Measurements from ENCODE around the gene SERPINE1.
"Not testable (repeated sequence)": the region's sequence is repeated elsewhere in the genome, so short reads cannot be mapped to it uniquely, and the experiment has no call there.

SERPINE1 gene

DNA sequence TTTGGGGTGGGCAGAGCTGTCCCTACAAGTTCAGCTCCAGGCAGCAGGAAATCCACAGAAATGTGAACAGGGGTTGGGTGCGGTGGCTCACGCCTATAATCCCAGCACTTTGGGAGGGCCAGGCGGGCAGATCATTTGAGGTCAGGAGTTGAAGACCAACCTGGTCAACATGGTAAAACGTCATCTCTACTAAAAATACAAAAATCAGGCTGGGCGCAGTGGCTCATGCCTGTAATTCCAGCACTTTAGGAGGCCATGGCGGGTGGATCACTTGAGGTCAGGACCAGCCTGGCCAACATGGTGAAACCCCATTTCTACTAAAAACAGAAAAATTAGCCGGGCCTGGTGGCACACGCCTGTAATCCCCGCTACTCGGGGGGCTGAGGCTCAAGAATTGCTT is 23.2 kb upstream of the SERPINE1 start:
- not testable (repeated sequence) for DNase-seq

DNA sequence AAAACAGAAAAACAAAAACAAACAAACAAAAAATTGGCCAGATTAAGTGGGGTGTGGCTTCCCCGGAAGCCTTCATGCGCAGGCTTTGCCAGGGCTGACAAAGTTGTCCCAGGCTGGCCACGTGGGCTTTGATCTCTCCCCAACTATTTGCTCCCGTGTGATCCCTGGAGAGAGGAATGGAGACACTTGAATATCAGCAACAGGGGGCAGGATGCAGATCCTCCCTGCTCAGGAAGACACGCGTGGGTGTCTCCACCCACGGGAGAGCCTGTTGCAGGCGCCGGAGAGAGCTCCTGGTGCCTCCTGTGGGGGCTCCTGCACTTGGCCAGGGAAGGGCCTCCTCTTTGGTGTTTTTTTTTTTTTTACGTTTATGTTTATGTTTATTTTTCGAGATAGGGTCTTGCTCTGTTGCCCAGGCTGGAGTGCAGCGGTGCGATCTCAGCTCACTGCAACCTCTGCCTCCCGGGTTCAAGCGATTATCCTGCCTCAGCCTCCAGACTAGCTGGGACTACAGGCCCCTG is 22.7 kb upstream of the SERPINE1 start:
- DNase-seq, result no peak

DNA sequence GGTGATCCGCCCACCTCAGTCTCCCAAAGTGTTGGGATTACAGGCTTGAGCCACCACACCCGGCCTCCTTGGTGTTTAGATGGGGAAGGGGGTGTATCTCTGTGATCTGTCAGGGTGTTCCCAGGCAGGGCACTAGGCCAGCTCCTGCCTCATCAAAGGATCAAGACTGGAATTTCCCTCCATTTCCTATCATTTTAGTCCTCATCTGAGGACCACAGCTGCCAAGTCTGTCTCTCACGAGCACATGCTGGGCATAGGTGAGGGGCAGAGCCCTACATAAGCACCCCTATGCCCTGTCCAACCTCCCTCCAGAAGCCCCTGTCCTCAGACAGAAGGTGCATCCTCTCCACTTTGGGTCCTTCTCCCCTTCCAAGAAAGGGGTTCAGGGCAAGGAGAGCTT is 22.1 kb upstream of the SERPINE1 start:
- no peak for DNase-seq

DNA sequence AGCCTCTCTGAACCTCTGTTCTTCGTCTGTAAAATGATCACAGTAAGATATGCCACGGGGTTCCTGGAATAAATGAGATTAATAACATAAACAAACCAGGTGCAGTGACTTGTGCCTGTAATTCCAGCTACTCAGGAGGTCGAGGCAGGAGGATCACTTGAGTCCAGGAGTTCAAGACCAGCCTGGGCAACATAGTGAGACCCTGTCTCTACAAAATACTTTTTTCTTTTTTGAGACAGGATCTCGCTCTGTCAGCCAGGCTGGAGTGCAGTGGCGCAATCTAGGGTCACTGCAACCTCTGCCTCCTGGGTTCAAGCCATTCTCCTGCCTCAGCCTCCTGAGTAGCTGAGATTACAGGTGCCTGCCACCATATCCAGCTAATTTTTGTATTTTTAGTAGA is 21.7 kb upstream of the SERPINE1 start:
- DNase-seq, result not testable (repeated sequence)

DNA sequence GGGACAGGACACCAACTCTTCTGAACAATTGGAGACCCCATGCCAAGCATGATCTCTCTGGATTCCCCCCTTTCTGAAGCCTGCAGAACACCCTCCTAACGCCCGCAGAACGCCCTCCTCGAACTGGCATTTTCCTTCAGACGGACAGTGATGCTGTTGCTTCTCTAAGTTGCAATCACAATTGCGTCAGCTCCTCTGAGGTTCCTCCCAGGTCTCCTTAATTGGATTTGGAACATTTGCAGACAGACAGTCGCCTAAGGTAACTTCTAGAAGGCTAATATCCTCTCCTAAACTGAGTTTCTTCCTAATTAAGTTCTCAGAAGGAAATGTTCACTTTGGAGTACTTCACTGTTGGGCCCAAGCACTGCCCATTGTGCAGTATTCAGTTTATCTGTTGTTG is 20.5 kb upstream of the SERPINE1 start:
- no peak for DNase-seq

DNA sequence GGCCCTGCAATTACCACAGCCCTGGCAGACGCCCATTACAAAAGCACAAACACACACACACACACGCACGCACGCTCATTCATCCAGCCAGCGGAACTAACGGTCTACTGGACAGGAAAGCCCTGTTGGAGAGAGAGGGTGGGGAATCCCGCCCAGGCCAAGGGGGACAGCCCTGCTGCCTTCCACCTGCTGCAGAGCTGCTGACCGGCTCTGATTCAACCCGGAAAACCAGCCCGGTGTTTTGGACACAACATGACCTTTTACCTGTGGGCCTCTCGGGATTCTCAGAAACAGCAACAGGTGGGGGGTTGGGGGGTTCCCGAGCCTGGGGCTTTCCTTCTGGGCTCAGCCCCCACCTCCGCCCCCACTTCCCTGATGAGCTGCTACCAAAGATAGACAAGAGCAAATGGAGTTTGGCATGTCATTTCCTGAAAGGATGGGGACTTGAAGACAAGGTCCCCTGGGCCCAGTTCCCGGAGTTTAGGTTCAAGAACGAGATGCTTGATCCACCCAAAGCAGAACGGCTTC is 18.5 kb upstream of the SERPINE1 start:
- no peak for DNase-seq

DNA sequence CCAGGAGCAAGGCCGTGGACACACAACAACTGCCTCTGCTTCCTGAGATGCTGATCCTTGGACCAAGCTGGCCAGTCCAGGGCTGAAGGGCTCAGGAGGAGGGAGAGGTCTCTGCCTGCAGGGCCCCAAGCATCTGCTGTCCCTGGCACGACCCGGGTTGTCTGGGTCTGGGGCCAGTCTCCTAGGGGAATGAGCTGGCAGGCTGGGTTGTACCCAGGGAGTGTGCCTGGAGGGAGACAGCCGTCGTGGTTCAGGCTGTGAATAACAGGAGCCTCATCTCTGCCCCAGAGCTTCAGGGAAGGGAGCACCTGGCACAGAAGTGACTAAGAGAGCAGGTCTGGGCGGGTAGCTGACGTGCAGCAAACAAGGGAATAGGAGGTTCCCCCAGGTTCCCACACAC is 17.9 kb upstream of the SERPINE1 start:
- DNase-seq, result no peak

DNA sequence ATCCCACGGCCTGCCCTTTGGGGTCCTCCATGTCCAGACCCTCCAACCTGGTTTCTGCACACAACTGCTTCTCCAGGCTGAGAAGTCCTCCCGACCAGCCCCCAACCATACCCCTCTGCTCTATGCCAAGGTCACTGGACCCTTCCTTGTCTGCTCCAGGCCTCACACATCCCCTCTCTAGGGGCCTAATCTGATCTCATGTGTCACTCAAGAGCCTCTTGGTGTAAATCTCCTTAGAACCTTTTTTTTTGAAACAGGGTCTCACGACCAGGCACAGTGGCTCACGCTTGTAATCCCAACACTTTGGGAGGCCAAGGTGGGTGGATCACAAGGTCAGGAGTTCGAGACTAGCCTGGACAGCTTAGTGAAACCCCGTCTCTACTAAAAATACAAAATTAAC is 17.5 kb upstream of the SERPINE1 start:
- no peak for DNase-seq

DNA sequence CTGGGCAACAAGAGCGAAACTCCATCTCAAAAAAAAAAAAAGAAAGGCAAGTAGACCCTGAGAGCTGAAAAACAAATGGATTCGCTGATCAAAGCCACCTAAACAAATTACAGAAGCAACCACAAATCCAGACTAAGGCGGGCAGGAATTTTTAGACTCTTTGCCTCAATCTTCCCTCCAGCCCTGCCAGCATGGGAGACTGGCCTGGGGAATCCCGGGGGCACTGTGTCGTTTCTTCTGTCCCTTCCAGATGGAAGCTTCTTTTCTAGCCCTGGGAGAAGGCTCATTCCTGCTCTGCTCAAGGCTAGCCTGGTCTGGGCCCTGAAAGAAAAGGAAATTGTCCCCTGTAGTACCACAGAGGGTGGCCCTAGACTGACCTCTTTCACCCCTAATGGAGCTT is 15.6 kb upstream of the SERPINE1 start:
- DNase-seq, result no peak

DNA sequence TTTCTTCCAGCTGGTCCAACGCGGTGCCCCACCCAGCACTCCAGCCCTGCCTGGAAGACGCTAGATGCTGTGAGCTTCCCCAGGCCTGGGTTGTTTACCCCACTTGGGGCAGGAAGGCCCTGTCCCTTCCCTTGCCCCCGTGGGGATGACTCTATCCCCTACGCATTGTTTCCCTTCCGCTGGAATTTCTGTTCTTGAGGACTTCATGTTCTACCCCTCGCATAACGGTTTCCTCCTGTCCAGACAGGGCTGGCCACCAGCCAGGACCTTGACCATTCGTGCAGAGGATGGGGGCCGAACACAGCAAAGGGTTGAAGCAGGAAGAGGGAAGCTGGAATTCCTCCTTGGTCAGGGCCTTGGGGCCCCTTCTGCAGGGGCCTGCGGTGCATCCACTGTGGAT is 14.7 kb upstream of the SERPINE1 start:
- DNase-seq, result no peak

DNA sequence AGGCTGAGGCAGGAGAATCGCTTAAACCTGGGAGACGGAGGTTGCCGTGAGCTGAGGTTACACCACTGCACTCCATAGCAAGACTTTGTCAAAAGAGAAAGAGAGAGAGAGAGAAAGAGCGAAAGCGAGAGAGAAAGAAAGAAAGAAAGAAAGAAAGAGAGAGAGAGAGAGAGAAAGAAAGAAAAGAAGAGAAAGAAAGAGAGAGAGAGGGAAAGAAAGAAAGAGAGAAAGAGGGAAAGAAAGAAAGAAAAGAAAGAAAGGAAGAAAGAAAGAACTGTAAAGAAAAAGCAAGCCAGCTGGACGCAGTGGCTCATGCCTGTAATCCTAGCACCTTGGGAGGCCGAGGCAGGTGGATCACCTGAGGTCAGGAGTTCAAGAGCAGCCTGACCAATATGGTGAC is 13.8 kb upstream of the SERPINE1 start:
- not testable (repeated sequence) for DNase-seq

DNA sequence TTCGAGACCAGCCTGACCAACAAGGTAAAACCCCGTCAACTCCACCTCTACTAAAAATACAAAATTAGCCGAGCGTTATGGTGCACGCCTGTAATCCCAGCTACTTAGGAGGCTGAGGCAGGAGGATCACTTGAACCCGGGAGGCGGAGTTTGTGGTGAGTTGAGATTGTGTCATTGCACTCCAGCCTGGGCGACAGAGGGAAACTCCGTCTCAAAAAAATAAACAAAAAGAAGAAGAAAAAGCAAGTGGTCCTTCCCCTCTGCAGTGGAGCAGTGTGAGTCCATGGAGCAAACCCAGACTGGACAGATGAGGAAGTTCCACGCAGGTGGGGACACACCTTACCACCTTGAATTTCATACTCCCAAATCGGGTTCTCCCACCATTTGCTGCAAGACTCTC is 13.1 kb upstream of the SERPINE1 start:
- DNase-seq, result no peak

DNA sequence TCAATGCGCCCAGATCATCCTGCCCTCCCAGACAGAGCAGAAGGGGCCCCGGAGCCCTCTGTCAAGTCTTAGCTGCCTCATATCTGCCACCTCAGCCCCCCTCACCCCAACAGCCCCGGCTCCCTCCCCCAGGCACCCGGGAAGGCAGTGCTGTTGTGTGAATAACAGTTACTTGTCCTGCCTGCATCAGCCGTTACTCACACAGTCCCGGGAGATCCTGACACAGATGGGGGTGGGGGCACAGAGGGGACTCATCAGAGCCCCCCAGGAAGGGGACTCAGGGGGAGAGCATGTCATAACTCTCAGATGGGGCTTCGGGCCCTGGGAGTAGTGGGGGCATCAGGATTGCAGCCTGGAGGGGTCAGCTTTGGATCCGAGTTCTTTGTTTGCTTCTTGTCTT is 12.4 kb upstream of the SERPINE1 start:
- DNase-seq, result no peak

DNA sequence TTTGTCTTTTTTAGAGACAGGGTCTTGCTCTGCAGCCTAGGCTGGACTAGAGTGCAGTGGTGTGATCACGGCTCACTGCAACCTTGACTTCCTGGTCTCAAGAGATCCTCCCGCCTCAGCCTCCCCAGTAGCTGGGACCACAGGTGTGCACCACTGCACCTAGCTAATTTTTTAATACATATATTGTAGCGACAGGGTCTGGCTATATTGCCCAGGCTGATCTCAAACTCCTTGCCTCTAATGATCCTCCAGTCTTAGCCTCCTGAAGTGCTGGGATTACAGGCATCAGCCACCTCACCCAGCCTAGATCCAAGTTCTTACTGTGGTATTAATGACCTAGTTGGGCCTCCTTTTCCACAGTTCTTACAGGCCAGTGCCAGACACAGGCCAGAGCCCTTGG is 11.7 kb upstream of the SERPINE1 start:
- no peak for DNase-seq

DNA sequence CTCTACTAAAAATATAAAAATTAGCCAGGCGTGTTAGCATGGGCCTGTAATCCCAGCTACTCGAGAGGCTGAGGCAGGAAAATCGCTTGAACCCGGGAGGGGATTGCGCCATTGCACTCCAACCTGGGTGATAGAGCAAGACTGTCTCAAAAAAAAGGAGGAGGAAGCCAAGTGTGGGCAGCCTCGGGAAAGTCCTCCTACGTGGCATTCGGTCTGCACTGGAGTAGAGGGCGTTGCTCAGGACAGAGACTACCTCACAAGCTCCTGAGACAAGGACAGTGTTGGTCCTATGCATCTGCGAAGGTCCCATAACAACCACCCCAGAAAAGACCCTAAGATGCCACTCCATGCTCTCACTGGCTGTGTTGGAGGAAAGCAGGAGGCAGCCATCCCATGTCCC is 10.0 kb upstream of the SERPINE1 start:
- DNase-seq, result no peak

DNA sequence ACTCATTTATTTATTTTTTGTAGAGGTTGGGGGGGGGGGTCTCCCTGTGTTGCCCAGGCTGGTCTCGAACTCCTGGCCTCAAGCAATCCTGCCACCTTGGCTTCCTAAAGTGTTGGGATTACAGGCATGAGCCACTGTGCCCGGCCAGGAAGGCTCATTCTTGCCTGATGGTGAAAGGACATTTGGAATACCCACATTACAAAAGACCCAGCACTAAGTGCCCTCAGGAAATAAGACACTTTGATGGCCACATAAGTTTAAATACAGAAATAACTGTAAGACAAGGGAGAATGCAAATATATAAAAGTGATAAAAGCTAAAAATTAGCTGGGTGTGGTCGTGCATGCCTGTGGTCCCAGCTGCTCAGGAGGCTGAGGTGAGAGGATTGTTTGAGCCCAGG is 8.0 kb upstream of the SERPINE1 start:
- no peak for DNase-seq

DNA sequence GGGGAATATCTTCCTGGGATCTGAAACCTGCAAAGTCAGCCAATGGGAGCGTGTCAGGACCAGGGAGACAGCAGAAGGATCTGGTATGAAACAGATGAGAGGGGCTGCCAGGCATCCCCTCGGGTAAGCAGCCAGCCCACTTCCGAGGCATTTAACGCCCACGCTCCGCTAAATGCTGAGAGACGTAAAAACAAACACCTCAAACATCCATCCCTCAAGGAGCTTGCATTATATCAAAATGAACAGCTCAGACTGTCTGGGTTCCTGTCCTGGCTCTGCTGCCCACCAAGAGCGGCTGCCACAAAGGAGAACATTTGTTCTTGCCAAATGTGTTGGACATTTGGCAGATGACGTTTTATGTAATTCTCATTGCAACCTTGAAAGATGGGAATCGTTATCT is 7.0 kb upstream of the SERPINE1 start:
- no peak for DNase-seq

DNA sequence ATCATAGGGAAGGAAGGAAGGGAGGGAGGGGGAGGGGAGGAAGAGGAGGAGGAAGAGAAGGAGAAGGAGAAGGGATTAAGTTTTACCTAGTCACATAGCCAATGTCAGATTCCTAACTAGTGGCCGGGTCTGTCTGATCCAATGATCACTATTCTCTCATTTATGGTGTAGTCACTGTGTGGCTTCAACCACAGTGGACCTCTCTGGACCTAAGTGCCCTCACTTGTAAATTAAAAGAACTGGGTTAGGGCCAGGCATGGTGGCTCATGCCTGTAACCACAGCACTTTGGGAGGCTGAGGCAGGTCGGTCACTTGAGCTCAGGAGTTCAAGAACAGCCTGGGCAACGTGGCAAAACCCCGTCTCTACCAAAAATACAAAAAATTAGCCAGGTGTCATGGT is 6.6 kb upstream of the SERPINE1 start:
- DNase-seq, result no peak

DNA sequence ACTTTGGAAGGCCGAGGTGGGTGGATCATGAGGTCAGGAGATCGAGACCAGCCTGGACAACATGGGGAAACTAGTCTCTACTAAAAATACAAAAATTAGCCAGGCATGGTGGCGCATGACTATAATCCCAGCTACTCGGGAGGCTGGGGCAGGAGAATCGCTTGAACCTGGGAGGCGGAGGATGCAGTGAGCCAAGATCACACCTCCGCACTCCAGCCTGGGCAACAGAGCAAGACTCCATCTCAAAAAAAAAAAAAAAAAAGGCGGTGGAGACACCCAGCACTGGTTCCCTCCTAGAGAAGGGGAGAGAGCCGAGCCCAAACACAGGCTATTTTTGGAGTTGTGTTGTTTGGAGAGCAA is 5.3 kb upstream of the SERPINE1 start:
- not testable (repeated sequence) for DNase-seq

DNA sequence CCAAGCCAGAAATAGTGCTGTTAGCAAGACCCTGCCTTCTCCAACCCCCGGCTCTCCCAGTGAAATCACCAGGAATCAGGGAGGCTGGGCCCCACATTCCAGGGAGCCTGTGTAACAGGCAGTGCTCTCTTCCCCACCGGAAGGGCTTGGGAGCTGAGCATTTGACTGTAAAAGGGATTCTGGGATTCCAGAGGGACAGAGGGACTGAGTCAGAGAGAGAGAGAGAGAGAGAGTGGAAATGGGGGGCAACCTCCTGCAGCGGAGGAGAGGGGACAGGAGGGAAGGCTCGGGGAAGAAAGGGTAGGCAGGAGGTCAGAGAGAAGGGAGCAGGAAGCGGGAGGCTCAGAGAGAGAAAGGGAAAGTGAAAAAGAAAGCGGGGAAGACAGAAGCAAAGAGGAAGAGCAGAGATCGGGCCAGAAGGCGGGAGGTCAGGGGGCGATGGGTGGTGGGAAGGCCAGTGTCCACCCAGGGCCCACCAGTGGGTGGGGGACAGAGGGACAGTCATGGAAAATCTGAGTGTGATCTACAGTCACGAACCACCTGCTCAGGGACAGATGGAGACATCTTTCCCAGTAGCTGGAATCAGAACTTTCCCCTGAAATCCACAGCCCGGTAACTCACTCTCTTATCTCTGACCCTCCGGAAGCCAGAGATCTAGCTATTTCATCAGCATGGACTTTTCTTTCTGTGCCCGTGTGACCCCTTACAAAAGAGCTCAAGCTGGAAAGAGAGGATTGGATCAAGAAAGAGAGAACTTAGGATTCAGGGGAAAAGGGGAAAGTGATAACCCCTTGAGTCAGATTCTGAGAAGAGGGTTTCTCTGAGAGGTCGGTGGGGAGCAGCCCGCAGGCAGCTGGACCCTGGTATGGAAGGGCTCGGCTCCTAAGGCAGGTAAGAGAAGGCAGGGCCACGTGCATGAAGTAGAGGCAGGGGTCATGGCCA is 4.6 kb upstream of the SERPINE1 start:
- no peak for DNase-seq

DNA sequence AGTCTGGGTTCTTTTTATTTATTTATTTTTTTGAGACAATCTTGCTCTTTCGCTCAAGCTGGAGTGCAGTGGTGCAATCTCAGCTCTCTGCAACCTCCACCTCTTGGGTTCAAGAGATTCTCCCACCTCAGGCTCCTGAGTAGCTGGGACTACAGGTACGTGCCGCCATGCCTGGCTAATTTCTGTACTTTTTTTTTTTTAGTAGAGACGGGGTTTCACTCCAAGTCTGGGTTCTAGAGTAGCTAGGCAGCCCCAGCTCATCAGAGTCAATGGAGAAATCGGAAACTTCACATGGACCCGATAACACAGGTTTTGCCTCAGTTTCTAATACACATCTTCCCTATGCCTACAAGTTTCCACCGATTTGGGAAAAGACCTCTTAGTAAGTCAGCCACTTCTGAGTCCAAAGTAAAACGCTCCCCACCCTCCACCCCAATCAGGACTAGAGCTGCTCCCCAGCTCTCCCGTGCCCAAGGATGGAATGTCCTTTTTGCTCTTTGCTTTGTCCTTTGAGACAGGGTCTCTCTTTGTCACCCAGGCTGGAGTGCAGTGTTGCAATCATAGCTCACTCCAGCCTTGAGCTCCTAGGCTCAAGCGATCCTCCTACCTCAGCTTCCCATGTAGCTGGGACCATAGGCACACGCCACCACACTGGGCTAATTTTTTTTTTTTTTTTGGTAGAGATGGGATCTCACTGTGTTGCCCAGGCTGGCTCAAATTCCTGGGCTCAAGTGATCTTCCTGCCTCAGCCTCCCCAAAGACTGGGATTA is 3.8 kb upstream of the SERPINE1 start:
- DNase-seq, result no peak

DNA sequence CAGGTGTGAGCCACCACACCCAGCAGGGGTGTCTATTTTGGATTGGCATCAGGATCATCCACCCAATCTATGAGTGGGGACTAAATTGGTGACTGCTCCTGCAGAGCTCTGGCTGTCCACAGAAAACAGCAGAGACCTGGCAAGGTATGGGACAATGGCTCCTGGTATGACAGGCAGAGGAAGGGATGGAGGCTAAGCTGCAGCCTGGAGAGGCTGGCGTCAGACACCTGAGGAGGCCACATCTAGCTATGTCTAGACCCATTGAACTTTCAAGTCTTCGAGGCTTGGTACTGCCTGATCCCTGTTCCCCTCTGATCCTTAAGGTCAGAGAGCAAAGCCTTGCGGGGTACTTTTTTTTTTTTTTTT is 3.2 kb upstream of the SERPINE1 start:
- no peak for DNase-seq

DNA sequence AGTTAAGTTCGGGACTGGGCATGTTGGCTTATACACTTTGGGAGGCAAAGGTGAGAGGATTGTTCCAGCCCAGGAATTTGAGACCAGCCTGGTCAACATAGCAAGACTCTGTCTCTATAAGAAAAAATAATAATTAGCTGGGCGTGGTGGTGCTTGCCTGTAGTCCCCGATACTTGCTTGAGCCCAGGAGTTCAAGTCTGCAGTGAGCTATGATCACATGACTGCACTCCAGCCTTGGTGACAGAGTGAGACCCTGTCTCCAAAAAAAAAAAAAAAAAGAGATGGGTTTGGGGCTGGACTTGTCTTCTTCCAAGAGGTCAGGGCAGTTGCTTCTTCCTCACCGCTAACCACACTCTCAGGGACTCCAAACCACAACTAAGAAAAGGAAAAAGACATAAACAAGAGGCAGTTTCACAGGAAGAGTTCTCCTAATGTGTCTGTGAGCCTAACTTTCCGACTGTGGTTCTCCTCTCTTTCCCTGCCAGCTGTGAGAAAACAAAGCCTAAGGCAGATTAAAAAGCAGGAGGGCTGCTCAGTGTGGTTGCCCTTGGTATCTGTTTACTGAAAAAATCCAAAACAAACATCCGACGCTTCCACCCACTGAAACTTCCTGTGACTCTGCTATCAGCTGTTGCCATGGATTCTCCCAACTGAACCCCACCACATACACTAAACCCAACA is 2.4 kb upstream of the SERPINE1 start:
- DNase-seq, result no peak
